IMR-90 (cell line): Measurements from ENCODE around the gene IL21. TPM values are rescaled to one million over a fixed set of nuclear protein-coding genes. Genes with fewer than 3 reads are reported as not detected.

Source experiments
- ATAC-seq: fragments of 200-7000 bp; cut with Tn5 transposase; 2 replicates; pipeline ENCODE4 v1.9.1; 2020; ENCODE audit warnings: low read depth, mild to moderate bottlenecking, moderate library complexity
- BruUV-seq: library from RNA; stranded (reverse); fragments of 400-500 nt; replicated peaks from 2 replicates; lab custom pipeline; 2021; lab: Mats Ljungman, UMichigan
- CTCF ChIA-PET: fragments of 300-600 bp; formaldehyde crosslinking; extraction: SDS; loops from one replicate; lab custom pipeline; 2021; ENCODE audit warnings: antibody characterized with exemption; lab: Yijun Ruan, JAX
- POLR2A ChIA-PET: fragments of 300-600 bp; sonication (Branson Sonifier 250); formaldehyde crosslinking; loops from one replicate; lab custom pipeline; 2022; ENCODE audit warnings: antibody characterized with exemption; ENCODE audit not compliant: unreplicated experiment; lab: Charles Lee
- DNase-seq: peaks from one replicate; pipeline ENCODE4 v3.0.0; 2013
- H2AFZ ChIP-seq: replicated peaks from 2 replicates; pipeline ENCODE3; 2013; ENCODE audit warnings: low read length, mild to moderate bottlenecking; ENCODE audit not compliant: poor library complexity
- H2AK5ac ChIP-seq: 2 replicates; pipeline ENCODE4 v1.6.1; 2013; ENCODE audit warnings: low read depth, low read length, inconsistent platforms
- H2AK9ac ChIP-seq: replicated peaks from 2 replicates; pipeline ENCODE3; 2013; ENCODE audit warnings: mild to moderate bottlenecking, low read depth, low read length, moderate library complexity; ENCODE audit not compliant: poor library complexity
- H2BK120ac ChIP-seq: 2 replicates; pipeline ENCODE4 v1.6.1; 2013; ENCODE audit warnings: low read depth, low read length, inconsistent platforms
- H2BK15ac ChIP-seq: 3 replicates; pipeline ENCODE4 v1.6.1; 2013; ENCODE audit warnings: low read depth, low read length, inconsistent platforms
- H2BK20ac ChIP-seq: 2 replicates; pipeline ENCODE4 v1.6.1; 2013; ENCODE audit warnings: low read depth, mild to moderate bottlenecking, inconsistent platforms, low read length, moderate library complexity
- H2BK5ac ChIP-seq: 2 replicates; pipeline ENCODE4 v1.6.1; 2013; ENCODE audit warnings: mild to moderate bottlenecking, low read depth, low read length, inconsistent platforms; ENCODE audit not compliant: poor library complexity, severe bottlenecking
- H3K14ac ChIP-seq: replicated peaks from 2 replicates; pipeline ENCODE4 v1.6.1; 2013; ENCODE audit warnings: low read depth, low read length, inconsistent platforms
- H3K18ac ChIP-seq: 2 replicates; pipeline ENCODE4 v1.6.1; 2013; ENCODE audit warnings: low read depth, low read length, control low read depth
- H3K23ac ChIP-seq: 2 replicates; pipeline ENCODE4 v1.6.1; 2013; ENCODE audit warnings: low read depth, low read length, inconsistent platforms
- H3K27ac ChIP-seq: 2 replicates; pipeline ENCODE4 v1.5.1; 2013; ENCODE audit warnings: mild to moderate bottlenecking, control low read depth, low read length; ENCODE audit not compliant: insufficient read depth
- H3K27me3 ChIP-seq: 2 replicates; pipeline ENCODE4 v1.6.1; 2013; ENCODE audit warnings: low read length; ENCODE audit not compliant: control insufficient read depth, insufficient read depth
- H3K36me3 ChIP-seq: 2 replicates; pipeline ENCODE4 v1.6.1; 2013; ENCODE audit warnings: low read length, mixed read lengths; ENCODE audit not compliant: control insufficient read depth, insufficient read depth
- H3K4ac ChIP-seq: 2 replicates; pipeline ENCODE4 v1.6.1; 2013; ENCODE audit warnings: low read depth, low read length, inconsistent platforms
- H3K4me1 ChIP-seq: 2 replicates; pipeline ENCODE4 v1.6.1; 2013; ENCODE audit warnings: low read length, mixed read lengths; ENCODE audit not compliant: control insufficient read depth, insufficient read depth
- H3K4me2 ChIP-seq: 2 replicates; pipeline ENCODE4 v1.6.1; 2013; ENCODE audit warnings: low read depth, mild to moderate bottlenecking, control low read depth, low read length, moderate library complexity
- H3K4me3 ChIP-seq: 2 replicates; pipeline ENCODE4 v1.5.1; 2013; ENCODE audit warnings: low read depth, mild to moderate bottlenecking, control low read depth, low read length, moderate library complexity; ENCODE audit not compliant: insufficient read depth
- H3K56ac ChIP-seq: 2 replicates; pipeline ENCODE4 v1.6.1; 2013; ENCODE audit warnings: low read length, inconsistent platforms; ENCODE audit not compliant: insufficient read depth; ENCODE audit errors: extremely low read depth
- H3K79me1 ChIP-seq, 2 experiments: 2 replicates each; pipeline ENCODE4 v1.6.1; 2013; ENCODE audit warnings: low read length in 2 of 2, inconsistent platforms in 1 of 2, low read depth in 1 of 2
- H3K9ac ChIP-seq: 2 replicates; pipeline ENCODE4 v1.6.1; 2013; ENCODE audit warnings: low read depth, low read length, control low read depth
- H3K9me1 ChIP-seq: 2 replicates; pipeline ENCODE4 v1.6.1; 2013; ENCODE audit warnings: low read length, inconsistent platforms; ENCODE audit not compliant: insufficient read depth
- H3K9me3 ChIP-seq: 2 replicates; pipeline ENCODE4 v1.6.1; 2013; ENCODE audit warnings: low read length; ENCODE audit not compliant: control insufficient read depth, insufficient read depth
- H4K20me1 ChIP-seq: 2 replicates; pipeline ENCODE4 v1.6.1; 2013; ENCODE audit warnings: low read length, inconsistent platforms; ENCODE audit not compliant: insufficient read depth
- H4K5ac ChIP-seq: 2 replicates; pipeline ENCODE4 v1.6.1; 2013; ENCODE audit warnings: mild to moderate bottlenecking, low read depth, low read length, control low read depth
- H4K8ac ChIP-seq, 2 experiments: 2 replicates each; pipeline ENCODE4 v1.6.1; 2013; ENCODE audit warnings: low read depth in 2 of 2, low read length in 2 of 2, control low read depth in 1 of 2, inconsistent platforms in 1 of 2
- H4K91ac ChIP-seq: 2 replicates; pipeline ENCODE4 v1.6.1; 2013; ENCODE audit warnings: low read depth, low read length, inconsistent platforms; ENCODE audit not compliant: insufficient read depth
- BHLHE40 ChIP-seq: fragments of 150-350 bp; IDR thresholded peaks from 2 replicates; pipeline ENCODE4 v1.6.1; 2016; ENCODE audit warnings: mild to moderate bottlenecking, low read depth, low read length
- CEBPB ChIP-seq: IDR thresholded peaks from 2 replicates; pipeline ENCODE4 v1.6.1; 2012; ENCODE audit warnings: low read depth, low read length, improper control_type of control experiment
- CHD1 ChIP-seq: IDR thresholded peaks from 2 replicates; pipeline ENCODE4 v1.6.1; 2012; ENCODE audit warnings: low read depth, low read length, improper control_type of control experiment
- CTCF ChIP-seq: conservative IDR thresholded peaks from 2 replicates; pipeline ENCODE4 v1.5.1; 2012; ENCODE audit warnings: mild to moderate bottlenecking, low read depth, low read length, improper control_type of control experiment
- ELK1 ChIP-seq: fragments of 150-350 bp; IDR thresholded peaks from 2 replicates; pipeline ENCODE4 v1.6.1; 2016; ENCODE audit warnings: low read depth, mild to moderate bottlenecking, low read length, moderate library complexity, borderline replicate concordance
- FOS ChIP-seq: fragments of 150-350 bp; IDR thresholded peaks from 2 replicates; pipeline ENCODE4 v1.6.1; 2016; ENCODE audit warnings: low read depth, low read length
- MAFK ChIP-seq: IDR thresholded peaks from 2 replicates; pipeline ENCODE4 v1.6.1; 2012; ENCODE audit warnings: low read depth, low read length, improper control_type of control experiment
- MAZ ChIP-seq: IDR thresholded peaks from 2 replicates; pipeline ENCODE4 v1.6.1; 2012; ENCODE audit warnings: low read depth, mild to moderate bottlenecking, low read length, improper control_type of control experiment, moderate library complexity, borderline replicate concordance
- MXI1 ChIP-seq: IDR thresholded peaks from 2 replicates; pipeline ENCODE4 v1.6.1; 2012; ENCODE audit warnings: low read depth, mild to moderate bottlenecking, low read length, moderate library complexity, borderline replicate concordance
- NFE2L2 ChIP-seq: fragments of 150-350 bp; IDR thresholded peaks from 2 replicates; pipeline ENCODE4 v1.6.1; 2016; ENCODE audit warnings: low read depth, mild to moderate bottlenecking, low read length
- POLR2A ChIP-seq: IDR thresholded peaks from 2 replicates; pipeline ENCODE4 v1.6.1; 2012; ENCODE audit warnings: mild to moderate bottlenecking, low read depth, low read length
- RAD21 ChIP-seq: IDR thresholded peaks from 2 replicates; pipeline ENCODE4 v1.6.1; 2012; ENCODE audit warnings: low read length, improper control_type of control experiment
- RCOR1 ChIP-seq: IDR thresholded peaks from 2 replicates; pipeline ENCODE4 v1.6.1; 2012; ENCODE audit warnings: mild to moderate bottlenecking, low read length, improper control_type of control experiment; ENCODE audit not compliant: insufficient replicate concordance
- RFX5 ChIP-seq: IDR thresholded peaks from 2 replicates; pipeline ENCODE4 v1.8.0; 2012; ENCODE audit warnings: low read depth, mild to moderate bottlenecking, low read length, moderate library complexity
- SMC3 ChIP-seq: fragments of 150-350 bp; IDR thresholded peaks from 2 replicates; pipeline ENCODE4 v1.6.1; 2016; ENCODE audit warnings: low read depth, mild to moderate bottlenecking, antibody characterized with exemption, low read length, moderate library complexity
- USF2 ChIP-seq: fragments of 150-350 bp; IDR thresholded peaks from 2 replicates; pipeline ENCODE4 v1.6.1; 2017; ENCODE audit warnings: mild to moderate bottlenecking, antibody characterized with exemption, low read length, low read depth
- WGBS, 2 experiments: methylation state at CpG; one replicate each; pipeline versions ENCODE4 v1.1.5 to v1.1.7; 2013; ENCODE audit warnings: missing lambda C conversion rate in 2 of 2; ENCODE audit not compliant: insufficient read length in 1 of 2; ENCODE audit errors: extremely low coverage in 2 of 2; 5-methylcytosine and 5-hydroxymethylcytosine counted together
- dilution Hi-C: fragments of 300-500 bp; cut with HindIII; formaldehyde crosslinking; loops from one replicate; pipeline ENCODE4 v1.14.3; 2018; ENCODE audit warnings: low sequenced_read_pairs; ENCODE audit not compliant: unreplicated experiment
- in situ Hi-C: fragments of 300-500 bp; cut with MboI; formaldehyde crosslinking; loops from 3 replicates; pipeline ENCODE4 v1.14.3; 2019; ENCODE audit warnings: low sequenced_read_pairs, inconsistent platforms, mixed read lengths
- intact Hi-C: fragments of 100-400 bp; cut with micrococcal nuclease; formaldehyde crosslinking; loops from 2 replicates; pipeline ENCODE4 v1.10.0; 2022
- polyA plus RNA-seq, 3 experiments: library from polyadenylated mRNA; depleted of rRNA; stranded (reverse); fragments of >200 nt; gene quantifications; 2 replicates each; pipeline ENCODE4 v1.2.3, GENCODE V29; 2012; ENCODE audit warnings: low replicate concordance in 1 of 3
- total RNA-seq: library from RNA; depleted of rRNA; stranded (reverse); fragments of >200 nt; gene quantifications from 2 replicates; pipeline ENCODE4 v1.2.3, GENCODE V29; 2012

The IL21 gene
- total and polyA plus RNA-seq, 2 of the 4 experiments (the other 2 are of a cell fraction) = not detected

- Histone ChIP-seq H3K4me1 (no peaks in the 10 kb centered on the region), H3K27me3 (peaks cover 8% of the 10 kb centered on the region), H2BK15ac (no peak overlapping the region), H3K23ac (no peak overlapping the region), H4K91ac (no peak overlapping the region), H2BK5ac (no peak overlapping the region), H3K4me2 (no peak overlapping the region), H4K5ac (no peak overlapping the region), H3K9me3 (no peaks in the 10 kb centered on the region), H3K36me3 (no peaks in the 10 kb centered on the region), H2BK120ac (no peak overlapping the region), H2BK20ac (no peak overlapping the region), H3K27ac (no peak overlapping the region), H3K18ac (no peak overlapping the region), H3K4ac (no peak overlapping the region), H4K8ac (no peak overlapping the region), H3K9me1 (no peaks in the 10 kb centered on the region), H2AK9ac (no peak overlapping the region), H3K79me1 (no peaks in the 10 kb centered on the region), H3K9ac (no peak overlapping the region), H3K56ac (no peak overlapping the region), H2AFZ (no peak overlapping the region), H3K4me3 (no peak overlapping the region), H3K14ac (no peak overlapping the region), H2AK5ac (no peak overlapping the region), H4K20me1 (no peaks in the 10 kb centered on the region)
- dilution Hi-C loops = loop anchor here (25.0 kb wide), 1 partner anchor 290 kb away; the partner anchor contains the start of gene NUDT6
- ChIA-PET CTCF (no interaction called here), POLR2A (no interaction called here)
- no peak for ATAC-seq
- no CpG with 5 or more reads among the region's 3 CpGs for WGBS, 2 experiments
- no peak for TF ChIP-seq SMC3
- no peak for TF ChIP-seq POLR2A
- no peak for TF ChIP-seq CHD1
- no peak for TF ChIP-seq MXI1
- TF ChIP-seq FOS = no peak
- no peak for TF ChIP-seq RAD21
- no peak for TF ChIP-seq NFE2L2
- no peak for TF ChIP-seq MAFK
- TF ChIP-seq CTCF = no peak
- TF ChIP-seq CEBPB = no peak
- no peak for TF ChIP-seq RFX5
- TF ChIP-seq BHLHE40 = no peak
- no peak for TF ChIP-seq USF2
- no peak for TF ChIP-seq ELK1
- no peak for TF ChIP-seq MAZ
- no peak for TF ChIP-seq RCOR1
- DNase-seq = no peak
- no TSS peak for BruUV-seq
- in situ Hi-C loops = no loop called here
- intact Hi-C loops = no loop called here
These were observed 1.5 kb upstream of the IL21 start for GRCh38 chr4:122622400-122622799.
